Fibroblast of peridontal ligament (primary cell): Measurements from ENCODE around the gene TAGAP.

Experiments
- DNase-seq: peaks from one replicate; pipeline ENCODE4 v3.0.0-alpha.2; 2010; ENCODE audit errors: extremely low read depth

TAGAP gene

GRCh38 chr6:159044899-159045727, at the start of gene TAGAP:
Gene TAGAP, minus strand, starts transcription at chr6:159044991. Its CDS starts 845 bp downstream, at chr6:159044146.
- DNase-seq: no peak

GRCh38 chr6:159093609-159094443, 49.0 kb upstream of the TAGAP start:
- DNase-seq: no peak

GRCh38 chr6:159092631-159093030, 47.8 kb upstream of the TAGAP start:
- DNase-seq: peak; percentile 6

GRCh38 chr6:159090530-159091480, 46.0 kb upstream of the TAGAP start:
- DNase-seq: no peak

GRCh38 chr6:159089909-159090308, 45.1 kb upstream of the TAGAP start:
- no peak for DNase-seq

- no peak for DNase-seq
Observed at GRCh38 chr6:159089443-159089842, 44.7 kb upstream of the TAGAP start.

GRCh38 chr6:159086033-159086618, 41.3 kb upstream of the TAGAP start:
- DNase-seq: no peak

GRCh38 chr6:159085396-159085895, 40.7 kb upstream of the TAGAP start:
- DNase-seq: no peak

- DNase-seq: peak; percentile 42
Observed at GRCh38 chr6:159084493-159085091, 39.8 kb upstream of the TAGAP start.

- DNase-seq: no peak
Observed at GRCh38 chr6:159083146-159083545, 38.4 kb upstream of the TAGAP start.

- DNase-seq: no peak
Observed at GRCh38 chr6:159082039-159082815, 37.4 kb upstream of the TAGAP start.

- DNase-seq: no peak
Observed at GRCh38 chr6:159080217-159080976, 35.6 kb upstream of the TAGAP start.

GRCh38 chr6:159079367-159079766, 34.6 kb upstream of the TAGAP start:
- DNase-seq: peak; percentile 6

- no peak for DNase-seq
Observed at GRCh38 chr6:159077123-159077522, 32.3 kb upstream of the TAGAP start.

GRCh38 chr6:159075506-159076228, 30.9 kb upstream of the TAGAP start:
- DNase-seq: peak; percentile 3

GRCh38 chr6:159074876-159075275, 30.1 kb upstream of the TAGAP start:
- no peak for DNase-seq

- peak; percentile 39 for DNase-seq
Observed at GRCh38 chr6:159074120-159074684, 29.4 kb upstream of the TAGAP start.
